HG03521 (cell line): ENCODE data around the gene PRDM2.

Source experiments
- ATAC-seq: cut with Tn5 transposase; IDR thresholded peaks from one replicate; pipeline ENCODE4 v1.9.1; 2021; ENCODE audit warnings: mild to moderate bottlenecking, moderate library complexity; ENCODE audit not compliant: unreplicated experiment

PRDM2 gene

DNA sequence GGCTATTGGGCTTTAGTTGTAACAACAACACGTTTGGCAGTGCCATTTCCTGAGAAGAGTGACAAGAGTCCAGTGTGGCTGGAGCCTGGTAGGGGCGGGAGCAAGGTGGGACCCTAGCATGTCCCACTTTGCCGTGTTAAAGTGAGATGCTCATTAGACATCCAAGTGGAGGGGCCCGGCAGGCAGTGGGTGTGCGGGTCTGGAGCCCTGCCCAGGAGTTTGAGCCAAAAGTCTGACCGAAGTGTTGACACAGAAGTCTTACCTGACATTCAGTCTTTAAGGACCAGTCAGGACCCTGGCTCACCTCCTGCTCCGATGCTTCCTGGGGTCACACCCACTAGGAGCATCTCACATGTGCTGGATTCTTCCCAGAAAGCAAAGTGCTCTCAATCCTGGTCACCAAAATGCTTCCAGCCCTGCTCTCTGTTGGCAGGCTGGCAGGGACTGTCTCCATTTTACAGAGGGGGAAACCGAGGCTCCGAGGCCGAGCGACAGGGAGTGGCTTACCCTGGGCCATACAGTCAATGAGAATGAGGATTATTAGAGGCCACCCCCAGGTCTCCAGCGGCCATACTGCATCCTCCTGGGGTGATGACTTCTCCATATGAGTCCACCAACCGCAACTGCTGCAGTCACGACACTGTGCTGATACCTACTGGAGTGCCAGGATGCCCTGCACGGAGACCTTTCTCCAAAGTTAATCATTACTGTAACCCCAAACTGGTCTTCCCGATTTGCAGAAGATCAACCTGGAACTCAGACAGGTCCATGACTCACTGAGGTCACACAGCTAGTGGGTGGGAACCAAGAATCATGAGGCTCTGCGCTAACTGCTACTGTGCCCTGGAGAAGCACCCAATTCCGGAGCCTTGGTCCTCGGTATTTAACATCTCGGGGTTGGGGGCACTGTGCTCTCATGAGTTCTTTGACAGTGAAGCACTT is 112.7 kb downstream of the PRDM2 start:
- ATAC-seq: no peak

- ATAC-seq: peak; percentile 42
Observed at GRCh38 chr1:13813398-13814012, 113.5 kb downstream of the PRDM2 start.

DNA sequence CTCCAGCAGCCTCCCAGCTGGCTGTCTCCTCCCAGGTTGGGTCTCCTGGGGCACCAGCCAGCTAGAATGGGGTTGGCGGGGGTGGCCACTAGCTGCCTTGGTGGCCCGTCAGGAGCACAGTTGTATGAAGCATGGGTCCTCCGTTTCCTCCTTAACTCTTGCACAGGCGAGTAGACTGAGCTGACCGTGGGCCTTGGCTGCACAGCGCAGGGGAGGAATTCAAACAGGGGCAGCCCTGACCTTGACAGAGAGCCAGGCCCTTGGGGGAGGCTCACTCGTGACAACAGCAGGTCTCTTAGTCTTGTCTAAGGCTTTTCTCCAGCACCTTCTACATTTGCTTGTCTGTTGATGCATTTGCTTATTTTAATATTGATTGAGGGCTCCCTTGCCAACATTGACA is 114.1 kb downstream of the PRDM2 start:
- ATAC-seq: no peak

DNA sequence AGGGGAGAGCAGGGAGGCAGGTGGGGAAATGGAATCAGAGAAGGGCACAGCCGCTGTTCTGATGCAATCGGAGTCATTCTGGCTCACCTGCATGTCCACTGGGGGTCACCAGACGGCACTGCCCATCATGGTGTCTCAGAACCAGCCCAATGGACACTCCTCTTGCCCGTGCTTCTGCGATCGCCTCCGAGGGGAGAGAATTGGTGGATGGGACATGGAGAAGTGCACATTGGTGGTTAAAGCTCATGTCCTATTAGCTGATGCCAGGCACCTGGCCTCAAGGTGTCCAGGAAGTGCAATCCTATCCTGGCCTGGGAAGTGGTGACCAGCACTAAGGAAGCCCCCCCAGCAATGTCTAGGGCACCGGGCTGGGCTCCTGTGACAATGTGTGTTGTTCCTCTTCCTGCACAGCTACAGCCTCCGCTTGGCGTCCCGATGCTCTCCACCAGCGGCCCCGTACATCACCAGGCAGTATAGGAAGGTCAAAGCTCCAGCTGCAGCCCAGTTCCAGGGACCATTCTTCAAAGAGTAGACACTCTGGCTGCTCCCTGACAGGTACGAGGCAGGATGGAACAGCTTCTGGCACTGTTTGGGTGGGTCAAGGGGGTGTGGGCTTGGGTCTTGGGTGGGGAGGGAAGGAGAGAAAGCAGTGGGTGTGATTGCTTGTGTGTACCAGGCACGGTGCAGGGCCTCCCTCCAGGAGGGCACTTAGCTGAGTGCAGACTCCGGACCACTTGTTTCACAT is 116.2 kb downstream of the PRDM2 start:
- no peak for ATAC-seq

DNA sequence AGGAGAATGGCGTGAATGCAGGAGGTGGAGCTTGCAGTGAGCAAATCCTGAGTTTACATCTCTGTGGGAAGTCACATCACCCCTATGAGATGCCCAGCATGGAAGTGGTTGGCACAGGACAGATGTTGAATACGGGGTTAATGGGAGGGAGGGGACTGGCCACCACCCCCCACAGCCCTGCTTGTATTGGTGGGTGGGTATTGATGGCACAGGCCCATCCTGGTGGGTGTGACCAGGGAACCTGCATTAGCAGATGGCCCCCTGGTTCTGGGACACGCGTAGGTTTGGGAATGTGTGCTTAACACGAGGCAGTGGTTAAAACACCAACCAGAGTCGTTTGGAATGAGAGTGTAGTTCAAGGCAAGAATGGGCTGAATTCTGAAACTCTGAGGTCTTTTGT is 117.9 kb downstream of the PRDM2 start:
- ATAC-seq: no peak

- no peak for ATAC-seq
Observed at GRCh38 chr1:13818926-13819325, 118.9 kb downstream of the PRDM2 start.

- ATAC-seq: no peak
Observed at GRCh38 chr1:13819642-13820041, 119.7 kb downstream of the PRDM2 start.

- ATAC-seq: no peak
Observed at GRCh38 chr1:13820055-13820454, 120.1 kb downstream of the PRDM2 start.

GRCh38 chr1:13820456-13820855 is 120.5 kb downstream of the PRDM2 start:
- no peak for ATAC-seq

DNA sequence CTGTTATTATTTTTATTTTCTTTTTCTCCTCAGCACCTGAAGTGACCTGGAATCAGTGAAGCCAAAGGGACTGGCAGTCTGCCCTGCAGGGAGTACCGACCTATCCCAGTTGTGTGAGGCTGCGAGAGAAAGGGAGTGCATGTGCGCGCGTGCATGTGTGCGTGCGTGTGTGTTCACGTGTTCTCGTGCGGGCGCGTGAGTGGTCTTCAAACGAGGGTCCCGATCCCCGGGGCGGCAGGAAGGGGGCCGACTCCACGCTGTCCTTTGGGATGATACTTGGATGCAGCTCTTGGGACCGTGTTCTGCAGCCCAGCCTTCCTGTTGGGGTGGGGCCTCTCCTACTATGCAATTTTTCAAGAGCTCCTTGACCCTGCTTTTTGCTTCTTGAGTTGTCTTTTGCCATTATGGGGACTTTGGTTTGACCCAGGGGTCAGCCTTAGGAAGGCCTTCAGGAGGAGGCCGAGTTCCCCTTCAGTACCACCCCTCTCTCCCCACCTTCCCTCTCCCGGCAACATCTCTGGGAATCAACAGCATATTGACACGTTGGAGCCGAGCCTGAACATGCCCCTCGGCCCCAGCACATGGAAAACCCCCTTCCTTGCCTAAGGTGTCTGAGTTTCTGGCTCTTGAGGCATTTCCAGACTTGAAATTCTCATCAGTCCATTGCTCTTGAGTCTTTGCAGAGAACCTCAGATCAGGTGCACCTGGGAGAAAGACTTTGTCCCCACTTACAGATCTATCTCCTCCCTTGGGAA is 123.3 kb downstream of the PRDM2 start:
- no peak for ATAC-seq

DNA sequence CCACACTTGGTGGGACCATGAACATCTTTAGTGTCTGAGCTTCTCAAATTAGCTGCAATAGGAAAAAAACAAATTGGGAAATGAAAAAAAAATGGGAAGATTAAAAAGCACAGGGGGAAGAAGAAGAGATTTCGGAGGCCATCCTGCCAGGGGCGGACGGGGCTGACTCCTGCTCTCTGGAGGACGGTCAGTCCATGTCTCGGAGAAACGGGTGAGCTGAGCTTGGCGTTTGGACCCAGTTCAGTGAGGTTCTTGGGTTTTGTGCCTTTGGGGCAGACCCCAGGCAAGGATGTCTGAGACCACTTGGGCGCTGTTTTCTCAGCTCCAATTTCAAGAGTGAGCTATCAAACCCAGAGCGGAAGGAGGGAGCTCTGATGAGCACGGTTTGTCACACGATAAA is 123.9 kb downstream of the PRDM2 start:
- no peak for ATAC-seq

DNA sequence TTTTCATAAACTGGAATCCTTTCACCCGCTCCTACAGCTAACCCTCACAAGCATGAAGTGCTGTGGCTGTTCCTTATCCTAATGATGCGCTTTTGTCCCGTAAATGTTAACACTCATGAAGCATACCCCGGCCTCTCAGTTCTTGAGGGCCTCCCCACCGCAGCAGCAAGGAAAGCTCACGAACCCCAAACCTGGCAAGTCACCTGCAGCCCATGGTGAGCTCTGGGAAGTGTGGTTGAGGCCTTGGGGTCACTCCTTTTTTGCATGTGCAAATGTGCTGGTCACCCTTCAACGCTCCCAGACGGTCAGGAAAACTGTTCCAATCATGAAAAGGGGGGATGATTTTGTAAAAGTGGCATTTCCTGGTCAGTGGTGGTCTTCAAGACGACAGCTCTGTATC is 124.6 kb downstream of the PRDM2 start:
- no peak for ATAC-seq

GRCh38 chr1:13825033-13825432 is 125.0 kb downstream of the PRDM2 start:
- ATAC-seq: no peak

GRCh38 chr1:13826009-13826408 is 126.0 kb downstream of the PRDM2 start:
- ATAC-seq: no peak

DNA sequence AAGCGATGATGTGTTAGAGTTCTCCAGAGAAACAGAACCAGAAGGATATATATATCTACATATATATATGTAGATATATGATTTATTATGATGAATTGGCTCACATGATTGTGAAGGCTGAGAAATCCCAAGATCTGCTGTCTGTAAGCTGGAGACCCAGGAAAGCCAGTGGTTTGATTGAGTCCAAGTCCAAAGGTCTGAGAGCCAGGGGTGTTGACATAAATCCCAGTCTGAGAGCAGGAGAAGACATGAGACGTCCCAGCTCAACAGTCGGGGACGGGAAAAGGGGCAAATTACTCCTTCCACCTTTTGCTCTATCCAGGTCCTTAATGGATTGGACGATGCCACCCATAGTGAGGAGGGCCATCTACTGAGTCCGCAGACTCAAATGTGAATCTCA is 126.6 kb downstream of the PRDM2 start:
- no peak for ATAC-seq

GRCh38 chr1:13828454-13829151 is 128.6 kb downstream of the PRDM2 start:
- no peak for ATAC-seq

- no peak for ATAC-seq
Observed at GRCh38 chr1:13829152-13829769, 129.3 kb downstream of the PRDM2 start.

GRCh38 chr1:13830170-13830569 is 130.2 kb downstream of the PRDM2 start:
- no peak for ATAC-seq

- no peak for ATAC-seq
Observed at GRCh38 chr1:13830616-13831280, 130.8 kb downstream of the PRDM2 start.
